Choroid plexus epithelial cell (primary cell): ENCODE data around the gene EYS.

ENCODE experiments used
- DNase-seq: peaks from one replicate; pipeline ENCODE4 v3.0.0-alpha.2; 2010; ENCODE audit warnings: low read depth
- H3K4me3 ChIP-seq: 2 replicates; pipeline ENCODE4 v1.5.1; 2011; ENCODE audit warnings: low read depth, mild to moderate bottlenecking, control low read depth, low read length, moderate library complexity
- TF ChIP-seq, protein P1 (sequence below): conservative IDR thresholded peaks from 2 replicates; pipeline ENCODE4 v1.5.1; 2011; ENCODE audit warnings: low read depth, mild to moderate bottlenecking, control low read depth, inconsistent platforms, low read length, moderate library complexity

Gene EYS

DNA sequence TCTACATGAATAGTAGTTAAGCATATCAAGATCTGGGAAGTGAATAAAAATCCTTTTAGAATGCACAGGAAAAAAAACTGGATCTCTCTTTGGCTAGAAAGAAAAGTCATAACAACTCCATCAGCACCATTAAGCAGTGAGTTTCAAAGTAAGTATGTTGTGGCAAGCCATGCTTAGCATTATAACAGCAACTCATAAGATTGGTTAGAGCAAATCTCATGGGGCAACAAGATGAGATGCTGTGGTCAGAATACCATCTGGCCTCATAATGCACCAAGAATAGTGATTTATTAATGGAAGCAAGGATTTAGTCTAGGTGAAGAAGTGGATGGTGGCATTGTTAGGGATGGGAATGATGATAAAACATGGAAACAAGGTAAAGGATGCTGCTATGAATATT lies 1912.0 kb downstream of the EYS start:
- TF ChIP-seq, protein P1, sequence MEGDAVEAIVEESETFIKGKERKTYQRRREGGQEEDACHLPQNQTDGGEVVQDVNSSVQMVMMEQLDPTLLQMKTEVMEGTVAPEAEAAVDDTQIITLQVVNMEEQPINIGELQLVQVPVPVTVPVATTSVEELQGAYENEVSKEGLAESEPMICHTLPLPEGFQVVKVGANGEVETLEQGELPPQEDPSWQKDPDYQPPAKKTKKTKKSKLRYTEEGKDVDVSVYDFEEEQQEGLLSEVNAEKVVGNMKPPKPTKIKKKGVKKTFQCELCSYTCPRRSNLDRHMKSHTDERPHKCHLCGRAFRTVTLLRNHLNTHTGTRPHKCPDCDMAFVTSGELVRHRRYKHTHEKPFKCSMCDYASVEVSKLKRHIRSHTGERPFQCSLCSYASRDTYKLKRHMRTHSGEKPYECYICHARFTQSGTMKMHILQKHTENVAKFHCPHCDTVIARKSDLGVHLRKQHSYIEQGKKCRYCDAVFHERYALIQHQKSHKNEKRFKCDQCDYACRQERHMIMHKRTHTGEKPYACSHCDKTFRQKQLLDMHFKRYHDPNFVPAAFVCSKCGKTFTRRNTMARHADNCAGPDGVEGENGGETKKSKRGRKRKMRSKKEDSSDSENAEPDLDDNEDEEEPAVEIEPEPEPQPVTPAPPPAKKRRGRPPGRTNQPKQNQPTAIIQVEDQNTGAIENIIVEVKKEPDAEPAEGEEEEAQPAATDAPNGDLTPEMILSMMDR = no peak
- H3K4me3 ChIP-seq = no peak overlapping the region
- DNase-seq = no peak

GRCh38 chr6:63793465-63794137 lies 1913.4 kb downstream of the EYS start:
- TF ChIP-seq, protein P1 = no peak
- no peak overlapping the region for H3K4me3 ChIP-seq
- no peak for DNase-seq

DNA sequence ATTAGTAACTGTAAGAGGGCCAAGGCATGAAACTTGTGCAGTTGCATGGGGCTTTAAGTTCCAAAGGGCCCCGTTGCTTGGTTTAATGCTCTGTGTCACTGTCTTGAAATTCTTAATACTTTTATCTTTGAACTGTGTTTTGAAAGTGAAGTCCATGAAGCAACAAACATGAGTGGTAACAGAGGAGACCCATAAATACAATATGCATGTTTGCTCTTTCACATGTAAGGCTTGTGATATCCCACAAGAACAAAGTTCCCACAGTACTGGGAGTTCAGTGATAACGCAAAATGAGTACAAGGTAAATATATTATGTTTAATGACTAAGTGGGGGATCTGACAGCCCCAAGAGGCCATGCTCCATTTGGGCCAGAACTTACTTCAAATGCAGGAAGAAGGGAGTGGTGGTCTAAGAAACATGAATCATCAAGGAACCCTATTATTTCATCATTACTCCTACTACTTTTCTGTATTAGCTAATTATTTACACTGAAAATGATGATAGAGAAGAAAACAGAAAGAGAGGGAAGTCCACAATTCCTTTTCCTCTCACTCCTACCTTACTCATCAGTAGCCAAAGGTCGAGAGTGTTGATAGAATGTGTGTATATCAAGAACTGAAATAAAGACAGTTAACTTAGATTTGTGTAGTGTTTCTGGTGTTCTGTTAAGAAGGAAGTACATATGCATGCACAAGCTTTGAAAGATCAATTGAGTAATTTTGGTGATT lies 1914.1 kb downstream of the EYS start:
- DNase-seq = no peak
- TF ChIP-seq, protein P1 = no peak
- H3K4me3 ChIP-seq = no peak overlapping the region

DNA sequence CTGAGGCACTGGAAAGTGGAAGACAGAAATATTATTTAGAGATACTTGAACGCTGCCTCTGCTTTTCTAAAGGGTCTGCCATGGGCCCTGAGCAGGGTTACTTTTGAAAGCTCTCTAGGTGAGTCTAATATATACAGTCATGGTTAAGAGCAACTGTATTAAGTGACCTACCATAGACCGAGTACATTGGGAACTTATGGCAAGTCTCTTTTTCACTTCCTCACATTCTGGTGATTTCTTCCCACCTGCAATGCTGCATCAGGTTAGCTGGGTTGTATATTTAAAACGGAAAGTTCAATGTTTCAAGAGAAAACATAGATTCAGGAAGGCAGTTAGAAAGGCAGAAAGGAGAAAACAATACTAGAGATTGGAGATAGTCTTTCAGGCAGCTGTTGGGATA lies 1916.7 kb downstream of the EYS start:
- no peak for DNase-seq
- TF ChIP-seq, protein P1 = no peak
- no peak overlapping the region for H3K4me3 ChIP-seq

GRCh38 chr6:63789699-63790098 lies 1917.3 kb downstream of the EYS start:
- DNase-seq = no peak
- TF ChIP-seq, protein P1 = no peak
- H3K4me3 ChIP-seq = no peak overlapping the region

DNA sequence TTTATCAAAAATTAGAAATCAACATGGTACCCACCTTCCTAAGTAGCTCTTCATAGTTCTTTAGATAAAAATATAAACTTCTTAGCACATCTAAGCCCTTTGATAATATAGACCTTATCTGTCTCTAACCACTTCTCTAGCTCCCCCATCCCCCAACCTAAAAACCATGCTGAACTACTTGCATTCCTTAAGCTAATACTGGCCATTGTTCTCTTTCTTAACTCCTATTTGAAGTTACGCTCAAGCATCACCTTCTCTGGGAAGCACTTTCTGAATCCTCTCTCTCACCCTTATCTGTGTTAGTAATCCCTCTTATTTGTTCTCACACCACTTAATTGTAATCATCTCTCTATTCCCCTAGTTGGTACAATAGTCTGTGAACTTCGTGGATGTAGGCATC lies 1918.5 kb downstream of the EYS start:
- no peak overlapping the region for H3K4me3 ChIP-seq
- no peak for DNase-seq
- TF ChIP-seq, protein P1 = no peak

GRCh38 chr6:63787021-63787420 lies 1920.0 kb downstream of the EYS start:
- TF ChIP-seq, protein P1 = no peak
- DNase-seq = peak; percentile 22
- no peak overlapping the region for H3K4me3 ChIP-seq
